Measurements from ENCODE around the gene CAP2.

Gene CAP2

DNA sequence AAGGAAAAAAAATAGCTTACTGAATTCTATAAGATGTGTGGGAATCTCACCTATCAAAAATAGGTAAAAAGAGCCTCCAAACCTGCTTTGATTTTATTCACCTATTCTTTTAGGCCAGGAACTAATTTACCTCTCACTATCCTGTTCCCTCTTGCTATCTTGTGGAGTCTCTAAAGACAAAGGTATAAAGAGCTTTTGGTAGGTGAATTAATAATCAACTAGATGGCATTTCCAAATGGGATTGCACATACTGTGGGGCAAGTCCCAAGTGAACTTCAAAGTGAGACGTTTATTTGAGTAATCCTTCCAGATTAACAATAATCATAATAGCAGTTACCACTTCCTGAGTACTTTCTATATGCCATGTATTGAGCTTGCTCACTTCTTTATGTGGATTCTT lies 209.5 kb downstream of the CAP2 start:
- TF ChIP-seq, protein P1, sequence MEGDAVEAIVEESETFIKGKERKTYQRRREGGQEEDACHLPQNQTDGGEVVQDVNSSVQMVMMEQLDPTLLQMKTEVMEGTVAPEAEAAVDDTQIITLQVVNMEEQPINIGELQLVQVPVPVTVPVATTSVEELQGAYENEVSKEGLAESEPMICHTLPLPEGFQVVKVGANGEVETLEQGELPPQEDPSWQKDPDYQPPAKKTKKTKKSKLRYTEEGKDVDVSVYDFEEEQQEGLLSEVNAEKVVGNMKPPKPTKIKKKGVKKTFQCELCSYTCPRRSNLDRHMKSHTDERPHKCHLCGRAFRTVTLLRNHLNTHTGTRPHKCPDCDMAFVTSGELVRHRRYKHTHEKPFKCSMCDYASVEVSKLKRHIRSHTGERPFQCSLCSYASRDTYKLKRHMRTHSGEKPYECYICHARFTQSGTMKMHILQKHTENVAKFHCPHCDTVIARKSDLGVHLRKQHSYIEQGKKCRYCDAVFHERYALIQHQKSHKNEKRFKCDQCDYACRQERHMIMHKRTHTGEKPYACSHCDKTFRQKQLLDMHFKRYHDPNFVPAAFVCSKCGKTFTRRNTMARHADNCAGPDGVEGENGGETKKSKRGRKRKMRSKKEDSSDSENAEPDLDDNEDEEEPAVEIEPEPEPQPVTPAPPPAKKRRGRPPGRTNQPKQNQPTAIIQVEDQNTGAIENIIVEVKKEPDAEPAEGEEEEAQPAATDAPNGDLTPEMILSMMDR (IDR thresholded peaks at IDR 0.05) = no peak

DNA sequence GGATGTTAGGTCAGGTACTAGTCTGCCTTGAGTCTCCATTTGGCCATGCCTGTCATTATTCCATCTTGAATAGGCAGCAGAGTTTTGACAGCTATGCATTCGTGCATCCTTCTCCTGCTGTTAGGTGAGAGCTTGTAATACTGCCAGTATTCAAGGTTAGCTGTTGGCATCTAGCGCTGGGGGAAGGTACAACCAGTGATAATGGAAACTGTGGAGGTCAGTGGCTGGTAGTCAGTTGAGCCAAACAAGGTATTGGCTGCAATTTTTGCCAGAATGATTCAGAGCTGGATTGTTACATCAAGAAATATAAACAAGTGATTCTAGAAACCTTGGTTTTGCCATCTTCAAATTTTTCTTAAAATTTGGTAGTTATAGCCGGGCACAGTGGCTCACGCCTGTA lies 213.2 kb downstream of the CAP2 start:
- TF ChIP-seq, protein P1 (IDR thresholded peaks at IDR 0.05) = no peak

Measured in LNCAP (cell line).